Stimulated activated CD8-positive, alpha-beta memory T cell treated with anti-CD3 and anti-CD28 coated beads, Interleukin-4, amount 100 ng/mL, for 1 hour (primary cell): Measurements from ENCODE around the gene ZNF556.
"Not testable (repeated sequence)": the region's sequence is repeated elsewhere in the genome, so short reads cannot be mapped to it uniquely, and the experiment has no call there.

Experiments used
- DNase-seq, 2 donors: peaks; one replicate each; pipeline ENCODE4 v3.0.0-alpha.2; 2020; ENCODE audit warnings: low read depth in 2 of 2, low spot score in 1 of 2

ZNF556 gene

DNA sequence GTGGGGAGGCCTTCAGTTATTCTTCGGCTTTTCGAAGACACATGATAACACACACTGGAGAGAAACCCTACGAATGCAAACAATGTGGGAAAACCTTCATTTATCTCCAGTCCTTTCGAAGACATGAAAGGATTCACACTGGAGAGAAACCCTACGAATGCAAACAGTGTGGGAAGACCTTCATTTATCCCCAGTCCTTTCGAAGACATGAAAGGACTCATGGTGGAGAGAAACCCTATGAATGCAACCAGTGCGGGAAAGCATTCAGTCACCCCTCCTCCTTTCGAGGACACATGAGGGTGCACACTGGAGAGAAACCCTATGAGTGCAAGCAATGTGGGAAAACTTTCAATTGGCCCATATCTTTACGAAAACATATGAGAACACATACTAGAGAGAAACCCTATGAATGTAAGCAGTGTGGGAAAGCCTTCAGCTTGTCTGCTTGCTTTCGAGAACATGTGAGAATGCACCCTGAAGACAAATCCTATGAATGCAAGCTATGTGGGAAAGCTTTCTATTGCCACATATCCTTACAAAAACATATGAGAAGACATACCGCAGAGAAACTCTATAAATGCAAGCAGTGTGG, 14.0 kb upstream of the ZNF556 start:
- DNase-seq, result no peak

GRCh38 chr19:2854849-2855248, 12.3 kb upstream of the ZNF556 start:
- DNase-seq, result no peak

GRCh38 chr19:2856457-2857050, 10.6 kb upstream of the ZNF556 start:
- no peak for DNase-seq

DNA sequence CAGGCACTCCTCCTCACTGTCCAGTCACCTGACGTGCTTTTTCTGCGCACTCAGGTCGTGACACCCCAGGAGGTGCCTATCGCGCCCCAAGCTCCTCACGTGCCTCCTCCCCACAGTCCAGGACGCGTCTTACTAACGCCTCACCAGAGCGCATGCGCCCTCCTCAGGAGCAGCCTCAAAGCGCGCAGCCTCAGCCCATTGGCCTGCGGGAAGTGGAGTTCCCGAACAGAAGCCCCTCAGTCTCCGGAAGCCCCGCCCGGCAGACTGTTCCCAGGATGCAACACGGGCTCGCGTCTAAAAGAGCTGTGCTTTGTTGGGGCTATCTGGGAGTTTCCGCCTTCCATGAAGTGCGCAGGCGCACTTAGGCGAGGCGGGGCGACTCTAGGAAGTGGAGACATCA, 8.3 kb upstream of the ZNF556 start:
- DNase-seq, result no peak

DNA sequence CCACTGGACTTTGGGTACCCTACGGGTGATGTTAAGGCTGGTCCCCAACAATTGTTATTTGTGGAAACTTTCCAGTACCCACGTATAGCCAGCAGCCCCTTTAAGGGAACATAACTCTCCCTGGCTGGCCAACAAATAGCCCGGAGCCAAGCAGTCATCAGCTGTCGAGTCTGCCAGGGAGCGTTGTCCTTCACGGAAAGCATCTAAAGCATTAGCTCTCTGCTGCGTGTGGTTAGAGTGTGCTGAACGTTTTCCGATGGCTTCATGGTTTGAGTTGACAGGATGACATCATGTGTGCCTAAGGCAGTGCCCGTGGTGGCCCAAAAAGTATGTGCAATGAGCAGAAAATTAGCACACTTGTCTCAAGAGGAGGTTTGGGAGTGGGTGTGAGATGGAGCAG, 3.3 kb upstream of the ZNF556 start:
- no peak for DNase-seq

DNA sequence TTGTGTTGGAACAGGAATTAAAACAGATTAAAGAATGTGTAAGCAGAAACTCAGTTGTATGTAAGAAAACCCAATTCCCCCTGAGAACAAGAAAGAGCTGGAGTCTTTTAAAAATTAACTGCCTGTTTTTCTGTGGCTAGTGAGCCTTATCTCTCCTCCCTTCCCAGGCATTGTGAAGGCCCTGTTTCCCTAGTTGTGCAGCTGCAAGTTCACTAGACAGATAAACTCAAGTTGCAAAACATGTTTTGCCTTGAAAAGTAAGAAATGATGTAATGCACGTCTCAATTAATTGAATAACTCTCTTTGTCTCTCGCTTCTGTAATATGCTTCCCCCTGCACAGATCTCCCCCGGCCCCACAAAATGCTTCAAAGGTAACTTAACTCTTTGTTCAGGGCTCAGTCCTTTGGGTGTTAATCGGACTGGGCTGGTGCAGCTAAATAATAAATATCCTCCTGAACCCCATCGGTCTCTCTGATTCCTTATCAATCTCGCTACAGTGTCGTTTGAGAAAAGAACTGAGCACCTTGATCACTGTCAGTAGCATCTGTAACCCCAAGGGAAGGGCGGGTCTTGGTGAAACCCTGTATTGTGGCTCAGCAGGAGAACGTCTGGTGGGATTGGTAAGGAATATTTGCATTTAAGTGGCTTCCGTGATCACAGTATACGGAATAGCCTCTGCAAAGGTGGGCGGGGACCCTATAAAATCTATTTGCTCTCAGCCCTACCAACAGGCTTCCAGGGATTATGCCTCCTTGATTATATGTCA, 1.6 kb upstream of the ZNF556 start:
- no peak for DNase-seq

- DNase-seq, result no peak
Measured at GRCh38 chr19:2866495-2867024, 575 bp upstream of the ZNF556 start.

GRCh38 chr19:2869618-2870017, 2.5 kb downstream of the ZNF556 start:
- no peak for DNase-seq

- DNase-seq, result peak in 1 of 2 donors; percentile 12
Measured at GRCh38 chr19:2872175-2872574, 5.0 kb downstream of the ZNF556 start.

DNA sequence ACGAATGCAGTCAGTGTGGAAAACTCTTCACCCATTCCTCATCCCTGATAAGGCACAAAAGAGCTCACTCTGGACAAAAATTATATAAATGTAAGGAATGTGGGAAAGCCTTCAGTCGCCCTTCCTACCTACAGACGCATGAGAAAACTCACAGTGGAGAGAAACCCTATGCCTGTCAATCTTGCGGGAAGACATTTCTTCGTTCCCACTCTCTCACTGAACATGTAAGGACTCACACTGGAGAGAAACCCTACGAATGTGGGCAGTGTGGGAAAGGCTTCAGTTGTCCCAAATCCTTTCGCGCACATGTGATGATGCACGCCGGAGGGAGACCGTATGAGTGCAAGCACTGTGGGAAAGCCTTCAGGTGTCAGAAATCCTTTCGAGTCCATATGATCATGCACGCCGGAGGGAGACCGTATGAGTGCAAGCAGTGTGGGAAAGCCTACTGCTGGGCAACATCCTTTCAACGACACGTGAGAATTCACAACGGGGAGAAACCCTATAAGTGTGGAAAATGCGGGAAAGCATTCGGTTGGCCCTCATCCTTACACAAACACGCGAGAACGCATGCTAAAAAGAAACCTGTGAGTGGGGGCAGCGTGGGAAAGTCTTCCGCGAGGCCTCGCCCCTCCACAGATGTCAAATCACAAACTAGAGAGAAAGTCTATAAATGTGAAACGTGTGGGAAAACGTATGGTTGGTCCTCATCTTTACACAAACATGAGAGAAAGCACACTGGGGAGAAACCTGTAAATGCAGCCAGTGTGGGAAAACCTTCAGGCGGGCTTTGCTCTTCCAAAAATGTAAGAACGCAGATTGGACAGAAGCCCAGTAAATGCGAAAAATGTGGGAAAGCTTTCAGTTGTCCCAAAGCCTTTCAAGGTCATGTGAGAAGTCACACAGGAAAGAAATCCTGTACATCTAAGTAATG, 10.5 kb downstream of the ZNF556 start:
- no peak for DNase-seq

DNA sequence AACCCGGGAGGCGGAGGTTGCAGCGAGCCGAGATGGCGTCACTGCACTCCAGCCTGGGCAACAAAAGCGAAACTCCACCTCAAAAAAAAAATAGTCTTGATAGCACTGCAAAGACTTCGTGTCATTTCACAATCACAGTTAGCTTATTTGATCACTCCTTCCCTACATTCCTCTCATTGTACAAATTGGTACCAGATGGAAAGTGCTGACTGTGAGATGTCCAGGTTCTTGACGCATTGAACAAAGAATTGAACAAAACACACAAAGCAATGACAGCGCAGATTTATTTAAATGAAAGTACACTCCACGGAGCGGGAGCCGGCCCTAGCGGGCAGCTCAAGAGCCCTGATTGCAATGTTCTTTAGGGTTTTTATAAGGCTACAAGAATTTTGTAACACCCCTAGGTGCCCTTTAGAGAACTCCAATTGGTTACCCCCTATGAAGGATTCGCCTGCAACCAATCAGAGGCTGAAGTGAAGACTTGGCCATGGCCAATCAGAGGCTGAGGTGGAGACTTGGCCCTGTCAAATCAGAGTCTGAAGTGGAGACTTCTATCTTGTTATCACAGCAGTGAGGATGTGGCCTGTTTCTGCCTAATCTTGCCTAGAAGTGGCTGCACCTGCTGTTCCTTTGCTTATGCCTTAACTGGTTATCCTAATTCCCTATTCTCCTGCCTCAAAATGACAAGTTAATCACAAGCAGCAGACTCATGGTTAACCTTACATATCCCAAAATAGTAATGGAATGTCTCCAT, 16.7 kb downstream of the ZNF556 start:
- DNase-seq, result no peak

DNA sequence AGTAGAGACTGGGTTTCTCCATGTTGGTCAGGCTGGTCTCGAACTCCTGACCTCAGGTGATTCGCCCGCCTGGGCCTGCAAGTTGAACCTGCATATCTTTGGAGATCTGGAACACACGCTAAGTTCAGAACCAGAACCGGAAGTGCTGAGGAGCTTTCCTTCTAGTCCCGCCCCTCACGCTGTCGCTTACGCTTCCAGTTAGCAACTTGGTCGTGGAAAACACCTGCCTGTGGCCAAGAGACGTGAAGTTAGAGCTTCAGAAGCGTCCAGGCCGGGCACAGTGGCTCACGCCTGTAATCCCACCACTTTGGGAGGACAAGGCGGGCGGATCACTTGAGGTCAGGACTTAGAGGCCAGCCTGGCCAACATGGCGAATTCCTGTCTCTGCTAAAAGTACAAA, 18.6 kb downstream of the ZNF556 start:
- DNase-seq, result no peak

GRCh38 chr19:2887391-2887914, 20.3 kb downstream of the ZNF556 start:
- DNase-seq, result no peak

DNA sequence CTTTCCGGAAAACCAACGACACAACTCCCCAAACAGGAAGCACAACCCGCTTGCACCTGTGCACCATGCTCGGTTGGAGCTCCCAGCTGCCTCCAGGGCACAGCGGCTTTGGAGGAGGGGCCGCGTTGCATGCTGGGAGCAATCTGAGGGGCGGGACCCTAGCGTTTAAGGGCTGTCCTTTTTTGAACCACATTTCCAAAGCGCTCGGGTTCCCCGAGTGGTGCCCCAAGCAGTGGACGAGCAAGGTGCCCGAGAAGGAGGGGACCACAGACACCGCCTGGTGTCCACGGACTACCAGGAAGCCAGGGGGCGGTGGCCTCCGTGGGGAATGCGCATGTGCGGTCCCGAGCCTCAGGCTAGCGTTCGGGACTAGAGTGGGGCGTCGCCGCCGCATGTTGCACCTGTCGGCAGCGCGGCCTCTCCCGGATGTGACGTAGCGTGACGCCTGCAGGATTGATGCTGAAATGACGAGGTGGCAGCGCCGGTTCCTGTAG, 21.6 kb downstream of the ZNF556 start:
- peak in 1 of 2 donors; percentile 31 for DNase-seq

DNA sequence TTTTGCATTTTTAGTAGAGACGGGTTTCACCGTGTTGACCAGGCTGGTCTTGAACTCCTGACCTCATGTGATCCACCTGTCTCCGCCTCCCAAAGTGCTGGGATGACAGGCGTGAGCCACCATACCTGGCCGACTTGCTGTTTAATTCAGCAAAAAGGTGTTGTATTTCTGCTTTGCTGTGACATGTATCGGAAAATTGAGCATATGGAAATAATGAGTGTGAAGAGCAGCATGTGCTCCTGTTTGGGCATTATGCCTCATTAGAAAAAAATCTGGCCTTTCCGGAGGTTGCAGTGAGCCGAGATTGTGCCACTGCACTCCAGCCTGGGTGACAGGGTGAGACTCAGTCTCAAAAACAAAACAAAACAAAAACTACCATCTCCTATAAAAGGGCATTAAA, 23.4 kb downstream of the ZNF556 start:
- DNase-seq, result not testable (repeated sequence)

DNA sequence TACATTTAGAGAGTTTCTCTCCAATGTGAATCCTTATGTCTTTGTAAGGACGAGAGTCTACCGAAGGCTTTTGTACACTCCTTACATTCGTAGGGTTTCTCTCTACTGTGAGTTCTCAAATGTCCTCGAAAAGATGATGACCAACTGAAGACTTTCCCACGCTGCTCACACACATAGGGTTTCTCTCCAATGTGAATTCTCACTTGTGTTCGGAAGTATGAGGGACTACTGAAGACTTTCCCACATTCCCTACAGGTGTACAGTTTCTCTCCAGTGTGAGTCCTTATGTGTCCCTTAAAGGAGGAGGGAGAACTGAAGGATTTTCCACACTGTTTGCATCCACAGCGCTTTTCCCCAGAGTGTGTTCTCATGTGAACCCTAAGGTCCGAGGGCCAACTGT, 29.6 kb downstream of the ZNF556 start:
- no peak for DNase-seq

DNA sequence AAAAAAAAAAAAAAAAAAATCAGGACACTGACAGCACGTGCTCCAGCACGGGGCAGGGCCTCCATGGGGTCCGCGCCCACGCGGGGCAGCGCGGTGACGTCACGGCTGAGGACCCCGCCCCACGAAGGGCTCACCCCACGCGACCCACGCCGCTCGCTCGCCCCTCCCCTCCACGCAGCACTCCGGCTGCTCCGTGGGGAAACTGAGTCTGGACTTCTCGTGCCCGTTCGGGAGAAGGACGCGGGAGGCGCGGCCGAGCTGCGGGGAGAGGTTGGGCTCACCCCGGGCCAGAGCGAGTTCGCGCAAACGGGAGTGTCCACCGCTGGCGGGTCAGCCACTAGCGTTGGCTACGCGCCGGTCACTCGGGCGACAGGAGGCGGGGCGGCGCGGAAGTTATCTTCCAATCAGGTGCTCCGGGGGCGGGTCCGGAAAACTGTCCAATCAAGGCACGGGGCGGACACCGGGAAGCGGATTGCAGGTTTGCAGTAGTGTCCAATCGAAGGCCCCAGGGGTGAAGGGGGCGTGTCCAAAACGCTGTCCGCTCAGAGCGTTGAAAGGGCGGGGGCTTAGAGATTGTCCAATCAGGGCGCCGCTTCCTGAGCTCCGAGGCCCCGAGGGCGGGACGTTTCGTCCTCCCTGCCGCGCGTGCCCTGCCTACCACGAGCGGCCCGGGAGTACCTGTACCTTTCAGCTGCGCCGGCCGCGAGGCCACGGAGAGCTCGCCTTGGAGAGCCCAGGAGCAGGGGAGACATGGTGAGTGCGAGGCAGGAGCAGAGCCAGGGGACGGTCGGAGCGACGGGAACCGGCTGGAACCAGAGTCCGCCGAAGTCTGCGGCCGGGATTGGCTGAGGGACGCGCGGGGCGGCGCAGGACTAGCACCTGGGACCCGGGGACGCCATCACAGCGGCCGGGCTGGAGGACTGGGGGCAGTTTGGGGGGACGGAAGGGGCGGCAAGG, 33.4 kb downstream of the ZNF556 start, which contains the start of gene ZNF57:
Gene ZNF57, plus strand, starts transcription at position 633 of the 957 bp plus-strand sequence. Its CDS starts 118 bp downstream, at position 751.
- DNase-seq, result peak; percentile 94 to 96

- no peak for DNase-seq
Measured at GRCh38 chr19:2902590-2903218, 35.6 kb downstream of the ZNF556 start.
